Fibroblast of lung (primary cell): Measurements from ENCODE around the gene PGAP2. TPM values are rescaled to one million over a fixed set of nuclear protein-coding genes. Genes with fewer than 3 reads are reported as not detected.
A peak's percentile ranks its signal among the peaks of the same experiment; 100 is the strongest.

ENCODE experiments used
- DNase-seq, 2 donors: peaks; one replicate each; pipeline versions ENCODE4 v3.0.0 to v3.0.0-alpha.2; 2010; ENCODE audit warnings: low read depth in 2 of 2
- H2AFZ ChIP-seq: 2 replicates; pipeline ENCODE4 v1.5.1; 2012; ENCODE audit warnings: low read length, control low read depth, inconsistent platforms
- H3K27ac ChIP-seq: 2 replicates; pipeline ENCODE4 v1.5.1; 2011; ENCODE audit warnings: low read length, control low read depth; ENCODE audit not compliant: insufficient read depth
- H3K27me3 ChIP-seq: 2 replicates; pipeline ENCODE4 v1.5.1; 2011; ENCODE audit warnings: mild to moderate bottlenecking, low read length; ENCODE audit not compliant: control insufficient read depth, insufficient read depth
- H3K36me3 ChIP-seq: 2 replicates; pipeline ENCODE4 v1.5.1; 2011; ENCODE audit warnings: low read length; ENCODE audit not compliant: control insufficient read depth, insufficient read depth
- H3K4me1 ChIP-seq: 2 replicates; pipeline ENCODE4 v1.5.1; 2011; ENCODE audit warnings: low read length; ENCODE audit not compliant: control insufficient read depth, insufficient read depth; ENCODE audit errors: extremely low read depth
- H3K4me2 ChIP-seq: 2 replicates; pipeline ENCODE4 v1.5.1; 2011; ENCODE audit warnings: low read length, control low read depth; ENCODE audit not compliant: insufficient read depth; ENCODE audit errors: extremely low read depth
- H3K4me3 ChIP-seq, 4 experiments: fragments of 200-600 bp in 1 of 4; sonication (generic) in 1 of 4; replicated peaks in 1 of 4; 2 replicates each; pipeline ENCODE4 v1.5.1; 2011 to 2016; ENCODE audit warnings: low read length in 4 of 4, low read depth in 3 of 4, mild to moderate bottlenecking in 3 of 4, control low read depth in 2 of 4, inconsistent platforms in 1 of 4, mixed read lengths in 1 of 4; ENCODE audit not compliant: insufficient read depth in 1 of 4; ENCODE audit errors: control extremely low read depth in 1 of 4
- H3K79me2 ChIP-seq: 2 replicates; pipeline ENCODE4 v1.5.1; 2012; ENCODE audit warnings: mild to moderate bottlenecking, low read length, inconsistent platforms; ENCODE audit not compliant: control insufficient read depth, insufficient read depth
- H3K9ac ChIP-seq: 2 replicates; pipeline ENCODE4 v1.5.1; 2011; ENCODE audit warnings: mild to moderate bottlenecking, low read length, control low read depth; ENCODE audit not compliant: insufficient read depth
- H3K9me3 ChIP-seq: 2 replicates; pipeline ENCODE4 v1.5.1; 2012; ENCODE audit warnings: low read depth, low read length; ENCODE audit not compliant: control insufficient read depth, insufficient read depth
- H4K20me1 ChIP-seq: 2 replicates; pipeline ENCODE4 v1.5.1; 2011; ENCODE audit warnings: low read length; ENCODE audit not compliant: control insufficient read depth, insufficient read depth; ENCODE audit errors: extremely low read depth
- EZH2 ChIP-seq: IDR thresholded peaks from 2 replicates; pipeline ENCODE4 v1.5.1; 2012; ENCODE audit warnings: low read length, control low read depth, mild to moderate bottlenecking; ENCODE audit errors: missing control alignments
- polyA plus RNA-seq, 2 donors: library from polyadenylated mRNA; depleted of rRNA in 1 of 2; stranded (reverse) in 1 of 2; unstranded in 1 of 2; fragments of >200 nt; gene quantifications; 2 replicates each; pipeline ENCODE4 v1.2.1, GENCODE V29; 2011 to 2012; ENCODE audit warnings: missing spikeins in 1 of 2
- total RNA-seq: library from RNA; depleted of rRNA; stranded (reverse); fragments of >200 nt; gene quantifications from 2 replicates; pipeline ENCODE4 v1.2.1, GENCODE V29; 2014
- TF ChIP-seq, protein P1 (sequence below), 2 donors: IDR thresholded peaks in 1 of 2; conservative IDR thresholded peaks in 1 of 2; 1 replicate in 1 of 2; 2 replicates in 1 of 2; pipeline ENCODE4 v1.5.1; 2011 to 2012; ENCODE audit warnings: low read length in 2 of 2, control low read depth in 1 of 2, inconsistent platforms in 1 of 2, low read depth in 1 of 2, mild to moderate bottlenecking in 1 of 2

The PGAP2 gene
- total and polyA plus RNA-seq, 2 donors (not counting 1 experiment from before 2014, with no cell fraction given), result 12.4 to 12.8 TPM

DNA sequence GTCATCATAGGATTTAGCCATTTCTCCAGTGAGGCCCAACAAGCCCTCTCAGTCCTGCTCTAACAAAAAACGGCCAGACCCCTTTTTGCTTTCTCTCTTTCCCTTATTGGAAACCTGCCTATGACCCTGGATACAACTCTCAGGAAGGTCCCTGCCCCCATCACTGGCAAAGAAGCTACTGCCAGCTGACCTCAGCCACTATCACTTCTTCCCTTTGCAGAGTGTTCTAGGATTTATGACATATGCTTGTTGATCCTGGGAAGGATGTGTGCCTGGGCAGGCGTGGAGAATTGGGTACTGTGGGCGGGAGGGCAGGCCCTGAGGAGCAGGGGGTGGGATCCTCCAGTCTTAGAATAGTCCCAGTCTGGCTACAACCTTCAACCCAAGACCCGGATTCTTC lies 7.5 kb downstream of the PGAP2 start:
- Histone ChIP-seq H3K9me3 (no peaks in the 10 kb centered on the region), H3K4me2 (no peak overlapping the region), H3K79me2 (no peaks in the 10 kb centered on the region), H4K20me1 (no peaks in the 10 kb centered on the region), H3K4me1 (no peaks in the 10 kb centered on the region), H3K36me3 (no peaks in the 10 kb centered on the region), H2AFZ (no peak overlapping the region), H3K9ac (no peak overlapping the region), H3K27me3 (no peaks in the 10 kb centered on the region), H3K27ac (no peak overlapping the region), H3K4me3 (no peak overlapping the region)
- peak in 1 of 2 donors; percentile 21 for DNase-seq
- TF ChIP-seq, protein P1, sequence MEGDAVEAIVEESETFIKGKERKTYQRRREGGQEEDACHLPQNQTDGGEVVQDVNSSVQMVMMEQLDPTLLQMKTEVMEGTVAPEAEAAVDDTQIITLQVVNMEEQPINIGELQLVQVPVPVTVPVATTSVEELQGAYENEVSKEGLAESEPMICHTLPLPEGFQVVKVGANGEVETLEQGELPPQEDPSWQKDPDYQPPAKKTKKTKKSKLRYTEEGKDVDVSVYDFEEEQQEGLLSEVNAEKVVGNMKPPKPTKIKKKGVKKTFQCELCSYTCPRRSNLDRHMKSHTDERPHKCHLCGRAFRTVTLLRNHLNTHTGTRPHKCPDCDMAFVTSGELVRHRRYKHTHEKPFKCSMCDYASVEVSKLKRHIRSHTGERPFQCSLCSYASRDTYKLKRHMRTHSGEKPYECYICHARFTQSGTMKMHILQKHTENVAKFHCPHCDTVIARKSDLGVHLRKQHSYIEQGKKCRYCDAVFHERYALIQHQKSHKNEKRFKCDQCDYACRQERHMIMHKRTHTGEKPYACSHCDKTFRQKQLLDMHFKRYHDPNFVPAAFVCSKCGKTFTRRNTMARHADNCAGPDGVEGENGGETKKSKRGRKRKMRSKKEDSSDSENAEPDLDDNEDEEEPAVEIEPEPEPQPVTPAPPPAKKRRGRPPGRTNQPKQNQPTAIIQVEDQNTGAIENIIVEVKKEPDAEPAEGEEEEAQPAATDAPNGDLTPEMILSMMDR (conservative IDR thresholded peaks at IDR 0.05 in 1 of 2, IDR thresholded peaks at IDR 0.05 in 1 of 2; ENCODE audit: low read depth in 1 of 2, low read length in 2 of 2), result no peak
- TF ChIP-seq EZH2, result no peak

DNA sequence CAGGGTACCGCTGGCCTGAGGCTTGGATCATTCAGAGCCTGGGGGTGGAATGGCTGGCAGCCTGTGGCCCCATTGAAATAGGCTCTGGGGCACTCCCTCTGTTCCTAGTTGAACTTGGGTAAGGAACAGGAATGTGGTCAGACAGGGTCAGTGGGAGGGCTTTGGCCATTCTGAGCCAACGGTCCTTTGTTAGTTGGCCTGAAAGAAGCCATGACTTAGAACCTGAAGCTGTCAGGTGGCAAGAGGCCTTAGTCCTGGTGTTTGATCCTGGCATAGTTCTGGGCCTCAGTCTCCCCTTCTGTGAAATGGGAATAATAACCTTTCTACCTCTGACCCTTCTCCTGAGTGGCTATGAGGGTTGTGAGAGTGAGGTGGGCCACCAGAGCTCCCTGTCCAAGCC lies 8.3 kb downstream of the PGAP2 start:
- no peaks in the 10 kb centered on the region for H3K9me3 ChIP-seq
- H3K79me2 ChIP-seq, result no peaks in the 10 kb centered on the region
- no peak overlapping the region for H3K4me2 ChIP-seq
- H3K27me3 ChIP-seq, result no peaks in the 10 kb centered on the region
- no peaks in the 10 kb centered on the region for H3K36me3 ChIP-seq
- TF ChIP-seq, protein P1 (conservative IDR thresholded peaks at IDR 0.05 in 1 of 2, IDR thresholded peaks at IDR 0.05 in 1 of 2; ENCODE audit: low read depth in 1 of 2, low read length in 2 of 2), result no peak
- no peak for TF ChIP-seq EZH2
- DNase-seq, result no peak
- H4K20me1 ChIP-seq, result no peaks in the 10 kb centered on the region
- no peak overlapping the region for H3K9ac ChIP-seq
- no peak overlapping the region for H3K4me3 ChIP-seq
- no peaks in the 10 kb centered on the region for H3K4me1 ChIP-seq
- H3K27ac ChIP-seq, result no peak overlapping the region
- H2AFZ ChIP-seq, result no peak overlapping the region

DNA sequence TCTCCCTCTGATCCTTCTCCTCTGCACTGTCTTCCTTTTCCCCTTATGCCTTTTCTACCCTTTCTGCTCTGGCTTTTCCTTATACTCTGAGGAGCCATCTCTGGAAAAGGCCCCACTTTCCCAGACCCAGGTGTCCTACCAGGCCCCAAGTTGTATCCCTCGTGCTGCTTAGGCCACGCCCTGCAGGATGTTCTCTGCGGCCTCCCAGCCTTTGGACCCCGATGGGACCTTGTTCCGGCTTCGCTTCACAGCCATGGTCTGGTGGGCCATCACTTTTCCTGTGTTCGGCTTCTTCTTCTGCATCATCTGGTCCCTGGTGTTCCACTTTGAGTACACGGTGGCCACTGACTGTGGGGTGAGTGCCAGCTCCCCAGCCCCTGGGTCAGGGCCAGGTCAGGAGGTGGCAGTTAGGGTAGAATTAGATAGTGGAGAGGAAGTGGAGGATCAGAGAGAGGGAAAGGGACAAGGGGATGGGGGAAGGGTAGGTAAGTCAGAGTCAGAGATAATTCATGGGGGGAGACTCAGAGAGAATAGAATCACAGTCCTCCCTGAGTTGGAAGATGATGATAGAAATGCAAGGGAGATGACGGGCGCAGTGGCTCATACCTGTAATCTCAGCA lies 8.9 kb downstream of the PGAP2 start:
- TF ChIP-seq, protein P1 (conservative IDR thresholded peaks at IDR 0.05 in 1 of 2, IDR thresholded peaks at IDR 0.05 in 1 of 2; ENCODE audit: low read depth in 1 of 2, low read length in 2 of 2), result no peak

More for the DNA sequence above, 8.9 kb downstream of the PGAP2 start:
- H3K27ac ChIP-seq, result no peak overlapping the region
- H3K36me3 ChIP-seq, result no peaks in the 10 kb centered on the region
- no peak overlapping the region for H3K4me2 ChIP-seq
- no peak overlapping the region for H3K4me3 ChIP-seq
- DNase-seq, result no peak
- H3K4me1 ChIP-seq, result no peaks in the 10 kb centered on the region
- H3K27me3 ChIP-seq, result no peaks in the 10 kb centered on the region
- H2AFZ ChIP-seq, result no peak overlapping the region
- no peaks in the 10 kb centered on the region for H3K79me2 ChIP-seq
- H3K9ac ChIP-seq, result no peak overlapping the region
- no peaks in the 10 kb centered on the region for H4K20me1 ChIP-seq
- H3K9me3 ChIP-seq, result no peaks in the 10 kb centered on the region
